ENCODE measurements around the gene TNS3. TPM values are rescaled to one million over a fixed set of nuclear protein-coding genes. Genes with fewer than 3 reads are reported as not detected.

Gene TNS3
- total RNA-seq, 2 experiments from 2014 or later = 0.12 to 0.52 TPM

GRCh38 chr7:47521011-47521795 is 60.7 kb downstream of the TNS3 start:
- H3K4me3 Mint-ChIP-seq = no peak overlapping the region
- H3K9me3 Mint-ChIP-seq = no peaks in the 10 kb centered on the region
- H3K4me1 Mint-ChIP-seq = no peaks in the 10 kb centered on the region
- no peak overlapping the region for H3K27ac Mint-ChIP-seq
- no peak for DNase-seq
- no peaks in the 10 kb centered on the region for H3K36me3 Mint-ChIP-seq
- H3K27me3 Mint-ChIP-seq = peaks cover 6% of the 10 kb centered on the region

GRCh38 chr7:47520406-47520805 is 61.5 kb downstream of the TNS3 start:
- Mint-ChIP-seq H3K4me3 (no peak overlapping the region), H3K36me3 (no peaks in the 10 kb centered on the region), H3K4me1 (no peaks in the 10 kb centered on the region), H3K27me3 (peaks cover 6% of the 10 kb centered on the region), H3K27ac (no peak overlapping the region), H3K9me3 (no peaks in the 10 kb centered on the region)
- DNase-seq = no peak

DNA sequence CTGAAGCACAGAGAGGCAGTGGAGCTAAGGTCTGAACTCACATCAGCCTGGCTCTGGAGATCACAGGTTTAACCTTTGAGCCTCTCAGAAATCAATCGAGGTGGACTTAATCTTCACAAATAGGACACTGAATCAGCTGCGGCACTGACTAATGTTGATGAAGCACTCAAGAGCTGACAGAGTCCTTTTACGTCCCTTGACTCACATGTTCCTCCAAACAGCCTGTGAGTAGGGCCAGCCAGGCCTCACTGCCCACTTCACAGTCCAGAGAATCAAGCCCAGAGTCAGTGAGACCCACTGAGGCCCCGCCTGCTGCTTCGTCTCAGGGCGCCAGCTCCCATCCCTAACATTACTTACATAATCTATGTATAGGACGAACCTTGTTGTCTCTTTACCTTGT is 63.1 kb downstream of the TNS3 start:
- peaks cover 6% of the 10 kb centered on the region for H3K27me3 Mint-ChIP-seq
- no peaks in the 10 kb centered on the region for H3K36me3 Mint-ChIP-seq
- no peak overlapping the region for H3K27ac Mint-ChIP-seq
- no peaks in the 10 kb centered on the region for H3K4me1 Mint-ChIP-seq
- no peaks in the 10 kb centered on the region for H3K9me3 Mint-ChIP-seq
- no peak for DNase-seq
- no peak overlapping the region for H3K4me3 Mint-ChIP-seq

DNA sequence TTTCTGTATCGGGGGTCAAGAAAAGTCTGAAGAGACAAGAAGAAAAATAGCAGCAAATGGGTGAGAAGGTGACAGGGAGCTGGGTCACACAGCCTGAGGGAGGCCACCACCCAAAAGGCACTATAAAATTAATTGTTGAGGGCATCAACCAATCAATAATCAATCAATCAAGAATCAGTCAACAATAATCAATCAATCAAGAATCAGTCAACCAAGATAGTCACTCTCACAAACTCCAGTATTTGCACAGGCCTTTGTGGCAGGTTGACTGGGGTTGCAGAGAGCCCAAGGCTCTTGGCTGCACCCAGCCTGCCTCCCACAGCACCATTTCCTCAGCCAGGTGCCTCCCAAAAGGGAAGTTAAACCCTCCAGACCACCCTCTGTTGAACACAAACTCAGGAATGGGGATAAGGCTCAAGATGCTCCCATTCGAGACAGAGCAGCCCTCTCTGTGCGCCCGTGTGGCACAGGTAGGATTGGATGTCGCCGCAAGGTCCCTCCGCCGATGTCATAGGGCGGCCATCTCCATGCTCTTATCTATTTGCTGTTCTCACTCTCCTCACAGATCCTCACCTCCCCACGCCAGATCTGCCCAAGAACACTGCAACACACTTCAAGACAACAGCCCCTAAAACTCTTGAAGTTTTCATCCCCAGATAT is 64.0 kb downstream of the TNS3 start:
- Mint-ChIP-seq H3K36me3 (no peaks in the 10 kb centered on the region), H3K27ac (no peak overlapping the region), H3K4me3 (no peak overlapping the region), H3K27me3 (peaks cover 6% of the 10 kb centered on the region), H3K4me1 (no peaks in the 10 kb centered on the region), H3K9me3 (no peaks in the 10 kb centered on the region)
- no peak for DNase-seq

DNA sequence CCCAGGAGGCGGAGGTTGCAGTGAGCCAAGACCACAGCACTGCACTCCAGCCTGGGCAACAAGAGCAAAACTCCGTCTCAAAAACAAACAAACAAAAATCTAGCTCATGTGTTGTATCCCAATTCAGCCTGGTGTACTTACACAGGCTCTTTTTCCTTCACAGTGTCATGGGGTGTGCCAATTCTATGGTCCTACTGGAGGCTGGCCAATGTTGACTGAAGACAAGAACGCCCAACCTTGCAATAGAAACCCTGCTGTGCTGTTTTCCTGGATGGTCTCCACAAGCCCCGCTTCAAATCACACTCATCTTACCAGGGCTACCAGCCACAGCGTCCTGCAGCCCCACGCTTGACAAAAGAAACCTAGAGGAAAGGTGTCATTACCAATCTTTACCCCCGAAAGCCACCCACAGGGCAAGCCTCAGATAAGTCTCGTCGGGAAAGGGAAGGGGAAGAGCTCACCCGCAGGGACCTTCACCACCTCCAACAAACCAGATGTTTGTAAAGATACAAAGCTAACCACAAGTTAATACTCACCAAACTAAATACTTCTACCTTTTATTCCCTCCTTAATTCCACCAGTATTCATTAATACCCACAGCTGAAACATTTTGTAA is 64.8 kb downstream of the TNS3 start:
- Mint-ChIP-seq H3K27ac (no peak overlapping the region), H3K4me1 (no peaks in the 10 kb centered on the region), H3K4me3 (no peak overlapping the region), H3K36me3 (no peaks in the 10 kb centered on the region), H3K9me3 (no peaks in the 10 kb centered on the region), H3K27me3 (peaks cover 6% of the 10 kb centered on the region)
- no peak for DNase-seq

DNA sequence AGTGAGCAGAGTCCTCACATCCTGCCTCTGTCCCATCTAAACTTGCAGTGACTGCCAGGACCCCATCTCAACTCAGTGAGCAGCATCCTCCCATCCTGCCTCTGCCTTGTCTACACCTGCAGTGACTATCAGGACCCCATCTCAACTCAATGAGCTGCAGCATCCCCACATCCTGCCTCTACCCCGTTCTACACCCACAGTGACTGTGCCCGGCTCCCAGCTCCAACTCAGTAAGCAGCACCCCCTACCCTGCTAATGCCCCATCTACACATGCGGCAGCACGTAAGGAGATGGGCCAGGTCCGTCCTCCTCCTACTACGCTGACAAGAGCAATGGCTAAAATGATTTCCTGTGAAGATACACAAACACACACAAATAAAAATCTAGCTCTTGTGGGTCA is 65.5 kb downstream of the TNS3 start:
- Mint-ChIP-seq H3K27ac (no peak overlapping the region), H3K9me3 (no peaks in the 10 kb centered on the region), H3K4me3 (no peak overlapping the region), H3K4me1 (no peaks in the 10 kb centered on the region), H3K27me3 (peaks cover 6% of the 10 kb centered on the region), H3K36me3 (no peaks in the 10 kb centered on the region)
- DNase-seq = no peak

DNA sequence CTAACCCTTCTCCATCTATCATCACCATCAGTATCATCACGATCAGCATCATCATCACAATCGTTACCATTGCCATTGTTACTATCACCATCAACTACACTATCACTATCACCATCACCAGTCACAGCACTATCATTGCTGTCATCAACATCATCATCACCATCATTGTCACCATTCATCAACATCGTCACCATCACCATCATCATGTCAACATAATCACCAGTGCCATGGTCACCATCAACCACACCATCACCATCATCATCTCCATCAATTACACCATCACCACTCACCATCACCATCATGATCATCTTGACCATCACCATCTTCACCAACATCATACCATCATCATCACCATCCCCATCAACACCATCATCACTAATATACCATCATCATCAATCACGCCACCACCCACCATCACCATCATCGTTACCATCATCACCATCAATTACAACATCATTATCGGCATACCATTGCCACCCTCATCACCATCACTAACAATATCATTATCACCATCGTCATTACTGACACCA is 66.5 kb downstream of the TNS3 start:
- Mint-ChIP-seq H3K36me3 (no peaks in the 10 kb centered on the region), H3K4me1 (no peaks in the 10 kb centered on the region), H3K9me3 (no peaks in the 10 kb centered on the region), H3K27me3 (peaks cover 6% of the 10 kb centered on the region), H3K27ac (no peak overlapping the region), H3K4me3 (no peak overlapping the region)
- DNase-seq = no peak

GRCh38 chr7:47514818-47515217 is 67.1 kb downstream of the TNS3 start:
- H3K36me3 Mint-ChIP-seq = no peaks in the 10 kb centered on the region
- no peaks in the 10 kb centered on the region for H3K9me3 Mint-ChIP-seq
- no peaks in the 10 kb centered on the region for H3K4me1 Mint-ChIP-seq
- peaks cover 6% of the 10 kb centered on the region for H3K27me3 Mint-ChIP-seq
- DNase-seq = no peak
- H3K4me3 Mint-ChIP-seq = no peak overlapping the region
- no peak overlapping the region for H3K27ac Mint-ChIP-seq

DNA sequence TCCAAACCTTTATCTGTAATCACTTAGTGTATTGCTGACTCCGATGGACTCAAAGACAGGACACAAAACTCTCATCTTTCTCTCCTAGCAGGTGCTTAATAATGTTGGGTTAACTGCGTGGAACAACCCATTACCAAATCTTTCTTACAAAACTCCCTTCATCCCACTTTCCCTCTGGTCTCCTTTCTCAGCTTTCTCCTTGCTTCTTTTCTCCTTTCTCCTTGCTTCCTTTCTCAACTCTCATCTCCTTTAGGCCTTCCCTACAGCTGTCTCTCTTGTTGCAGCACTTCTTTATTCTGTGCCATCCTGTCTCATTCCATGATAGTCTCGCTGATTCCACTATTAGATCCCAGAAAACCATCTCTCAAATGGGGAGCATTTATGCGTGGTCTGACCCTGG is 67.5 kb downstream of the TNS3 start:
- Mint-ChIP-seq H3K27ac (no peak overlapping the region), H3K4me1 (no peaks in the 10 kb centered on the region), H3K36me3 (no peaks in the 10 kb centered on the region), H3K4me3 (no peak overlapping the region), H3K9me3 (no peaks in the 10 kb centered on the region), H3K27me3 (peaks cover 6% of the 10 kb centered on the region)
- no peak for DNase-seq

GRCh38 chr7:47513741-47514241 is 68.1 kb downstream of the TNS3 start:
- H3K27ac Mint-ChIP-seq = no peak overlapping the region
- no peak for DNase-seq
- H3K4me3 Mint-ChIP-seq = no peak overlapping the region
- H3K9me3 Mint-ChIP-seq = no peaks in the 10 kb centered on the region
- H3K4me1 Mint-ChIP-seq = no peaks in the 10 kb centered on the region
- H3K27me3 Mint-ChIP-seq = peaks cover 6% of the 10 kb centered on the region
- no peaks in the 10 kb centered on the region for H3K36me3 Mint-ChIP-seq

DNA sequence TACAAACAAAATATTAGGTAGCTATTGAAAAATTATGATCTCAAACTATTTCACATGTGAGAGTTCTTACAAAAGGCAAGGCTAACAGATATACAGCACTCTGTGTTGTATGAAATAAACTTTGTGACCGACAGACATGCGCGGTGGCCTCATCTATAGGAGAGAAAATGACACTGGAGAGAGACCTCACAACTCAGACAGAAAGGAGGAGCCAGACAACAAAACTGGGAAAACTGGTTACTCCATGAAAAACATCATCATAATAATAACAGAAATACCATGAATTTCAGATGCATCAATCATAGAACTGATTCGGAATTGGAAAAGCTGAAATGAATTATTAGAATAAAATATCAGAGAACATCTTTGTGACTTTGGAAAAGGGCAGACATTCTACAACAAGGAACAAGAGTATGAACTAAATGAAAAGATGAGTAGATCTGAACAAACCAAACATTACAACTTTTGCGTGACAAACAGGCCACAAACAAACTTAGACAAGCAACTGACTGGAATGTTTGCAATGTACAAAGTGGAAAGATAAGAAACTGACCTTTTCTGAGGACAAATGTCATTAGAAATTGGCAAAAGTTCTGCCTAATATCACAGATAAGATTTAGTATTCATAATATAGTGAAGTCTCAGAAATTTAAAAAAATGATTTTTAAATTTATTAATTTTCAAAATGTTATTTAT is 69.3 kb downstream of the TNS3 start:
- H3K4me1 Mint-ChIP-seq = no peaks in the 10 kb centered on the region
- H3K27me3 Mint-ChIP-seq = peaks cover 6% of the 10 kb centered on the region
- no peak overlapping the region for H3K27ac Mint-ChIP-seq
- H3K4me3 Mint-ChIP-seq = no peak overlapping the region
- no peaks in the 10 kb centered on the region for H3K36me3 Mint-ChIP-seq
- DNase-seq = no peak
- no peaks in the 10 kb centered on the region for H3K9me3 Mint-ChIP-seq

- no peaks in the 10 kb centered on the region for H3K4me1 Mint-ChIP-seq
- no peak overlapping the region for H3K4me3 Mint-ChIP-seq
- H3K9me3 Mint-ChIP-seq = no peaks in the 10 kb centered on the region
- no peaks in the 10 kb centered on the region for H3K27me3 Mint-ChIP-seq
- H3K36me3 Mint-ChIP-seq = no peaks in the 10 kb centered on the region
- DNase-seq = no peak
- no peak overlapping the region for H3K27ac Mint-ChIP-seq
Observed at GRCh38 chr7:47511699-47512370, 70.1 kb downstream of the TNS3 start.

- H3K9me3 Mint-ChIP-seq = no peaks in the 10 kb centered on the region
Observed at GRCh38 chr7:47510786-47511185, 71.1 kb downstream of the TNS3 start.

GRCh38 chr7:47510192-47510591 is 71.7 kb downstream of the TNS3 start:
- Mint-ChIP-seq H3K27me3 (no peaks in the 10 kb centered on the region), H3K4me3 (no peak overlapping the region), H3K4me1 (no peaks in the 10 kb centered on the region), H3K36me3 (no peaks in the 10 kb centered on the region), H3K27ac (no peak overlapping the region), H3K9me3 (no peaks in the 10 kb centered on the region)
- DNase-seq = no peak

More at GRCh38 chr7:47510786-47511185, 71.1 kb downstream of the TNS3 start:
- Mint-ChIP-seq H3K27me3 (no peaks in the 10 kb centered on the region), H3K36me3 (no peaks in the 10 kb centered on the region), H3K27ac (no peak overlapping the region), H3K4me3 (no peak overlapping the region), H3K4me1 (no peaks in the 10 kb centered on the region)
- DNase-seq = no peak
